Body of pancreas (tissue), 4 donors: ENCODE measurements around the gene CTIF.

Experiments used
- CTCF ChIP-seq, 7 experiments: fragments of 450-650 bp in 4 of 7; fragments of 200-600 bp in 3 of 7; sonication (generic) in 3 of 7; IDR thresholded peaks; one replicate each; pipeline ENCODE4 v1.5.1; 2016 to 2019; ENCODE audit warnings: antibody characterized with exemption in 7 of 7
- POLR2A ChIP-seq, 3 donors: fragments of 450-650 bp; IDR thresholded peaks; one replicate each; pipeline ENCODE4 v1.6.1; 2016; ENCODE audit warnings: antibody characterized with exemption in 3 of 3, mild to moderate bottlenecking in 2 of 3

GRCh38 chr18:48544116-48544515 is 5.3 kb downstream of the CTIF start:
- TF ChIP-seq CTCF (IDR thresholded peaks at IDR 0.05) (no peak), POLR2A (IDR thresholded peaks at IDR 0.05) (no peak)
